ENCODE measurements around the gene UROC1.

UROC1 gene

DNA sequence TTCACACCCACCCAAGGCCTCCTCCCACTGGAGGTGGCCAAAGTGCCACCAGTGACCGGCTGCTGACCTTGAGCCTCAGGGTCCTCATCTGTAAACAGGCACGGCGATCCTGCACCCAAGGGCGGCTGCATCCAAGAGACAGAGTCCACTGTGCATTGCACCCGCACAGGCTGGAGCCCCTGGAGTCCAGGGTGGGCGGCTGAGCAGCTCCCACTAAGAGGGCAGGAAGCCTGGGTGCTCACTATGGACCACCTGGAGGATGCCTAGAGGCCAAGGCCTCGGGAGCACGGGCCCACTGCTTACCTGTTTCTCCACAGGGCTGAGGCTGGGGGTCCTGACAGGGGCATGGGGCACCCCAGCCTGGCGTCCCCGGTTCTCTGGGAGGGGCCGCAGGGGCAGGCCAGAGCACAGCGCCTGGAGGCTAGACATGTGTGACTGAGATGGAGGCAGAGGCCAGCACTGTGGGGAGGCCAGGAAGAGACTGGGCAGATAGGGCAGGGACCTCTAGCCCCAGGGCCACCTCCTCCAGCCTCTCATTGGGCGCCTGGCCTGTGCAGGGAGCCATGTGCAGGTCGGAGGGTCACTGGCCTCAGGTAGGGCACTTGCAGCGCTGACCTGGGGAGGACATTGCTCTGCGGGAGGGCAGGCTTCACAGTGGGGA lies at the start of gene UROC1:
UROC1 (minus strand) TSS at position 483 of the 661 bp plus-strand sequence; CDS start at position 429, 54 bp downstream.
- DNase-seq (ENCODE audit: low read depth in 2 of 2): no peak

DNA sequence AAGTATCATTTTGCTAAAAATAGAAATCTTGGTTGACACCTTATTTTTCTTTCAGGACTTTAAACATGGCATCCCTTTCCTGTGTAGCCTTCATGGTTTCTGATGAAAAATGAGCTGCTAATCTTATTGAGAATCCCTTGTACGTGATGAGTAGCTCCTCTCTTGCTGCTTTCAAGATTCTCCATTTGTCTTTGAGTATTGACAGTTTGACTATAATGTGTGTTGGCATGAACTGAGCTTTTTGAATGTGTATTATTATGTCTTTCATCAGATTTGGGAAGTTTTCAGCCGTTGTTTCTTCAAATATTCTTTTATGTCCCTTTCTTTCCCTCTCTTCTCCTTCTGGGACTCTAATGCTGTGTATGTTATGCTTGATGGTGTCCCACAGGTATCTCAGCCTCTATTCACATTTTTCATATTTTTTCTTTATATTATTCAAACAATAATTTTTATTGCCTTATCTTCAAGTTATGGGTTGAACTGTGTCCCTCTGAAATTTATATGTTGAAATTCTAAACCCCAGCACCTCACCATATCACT lies 45.2 kb upstream of the UROC1 start:
- no peak for DNase-seq (ENCODE audit: low read depth in 2 of 2)

DNA sequence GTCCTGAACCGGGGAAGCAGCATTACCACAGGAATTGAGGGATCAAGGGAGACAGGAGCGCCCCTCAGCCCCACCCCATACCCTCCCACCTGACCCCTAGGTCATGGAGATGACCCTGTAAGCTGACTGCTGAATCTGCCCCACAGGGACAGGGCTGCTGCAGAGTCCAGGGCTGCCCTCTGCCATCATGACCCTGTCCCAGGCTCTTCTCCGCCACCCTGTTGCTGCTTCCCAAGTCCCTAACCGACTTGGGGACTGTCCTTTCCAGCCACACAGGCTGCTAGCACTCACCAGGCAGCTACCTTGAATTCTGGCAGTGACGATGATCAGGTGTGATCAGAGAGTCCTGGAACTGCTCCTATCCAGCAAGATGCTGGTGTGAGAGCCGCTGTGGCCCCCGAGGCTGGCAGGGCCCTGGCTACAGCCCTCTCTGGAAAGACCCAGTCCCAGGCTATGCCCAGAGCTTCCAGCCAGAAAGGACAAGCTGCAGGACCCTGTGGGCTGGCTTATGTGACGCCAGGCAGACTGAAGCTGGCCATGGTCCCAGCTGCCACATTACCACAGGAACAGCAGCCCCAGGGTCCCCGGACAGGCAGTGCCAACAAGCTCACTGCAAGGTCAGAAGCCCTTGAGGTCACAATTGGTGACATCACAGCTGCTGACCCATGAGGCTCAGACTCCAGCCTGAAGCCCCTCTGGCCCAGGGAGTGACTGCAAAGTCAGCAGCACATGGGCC lies 40.9 kb upstream of the UROC1 start, which contains the start of gene C3orf22:
C3orf22 (minus strand) TSS at position 597 of the 736 bp plus-strand sequence. CDS start 5,542 bp downstream, outside the sequence.
- no peak for DNase-seq (ENCODE audit: low read depth in 2 of 2)

DNA sequence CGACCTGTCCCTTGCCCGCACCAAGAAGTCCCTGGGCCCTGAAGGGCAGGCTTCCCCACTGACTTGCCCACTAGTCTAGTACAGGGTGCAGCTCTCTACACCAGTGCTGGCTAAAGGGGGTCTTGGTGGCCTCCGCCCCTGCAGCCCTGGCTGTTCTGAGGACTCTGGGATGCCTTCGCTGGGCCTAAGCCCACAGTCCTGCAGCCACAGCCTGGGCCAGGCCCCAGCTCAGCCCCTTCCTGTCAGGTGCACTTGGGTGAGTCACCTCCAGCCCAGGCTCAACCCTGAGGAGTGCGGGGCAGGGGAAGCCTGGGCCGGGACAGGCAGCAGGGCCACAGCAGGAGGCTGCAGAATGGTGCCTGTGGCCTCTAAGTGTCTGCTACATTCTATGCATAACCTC lies 40.2 kb upstream of the UROC1 start:
- no peak for DNase-seq (ENCODE audit: low read depth in 2 of 2)

DNA sequence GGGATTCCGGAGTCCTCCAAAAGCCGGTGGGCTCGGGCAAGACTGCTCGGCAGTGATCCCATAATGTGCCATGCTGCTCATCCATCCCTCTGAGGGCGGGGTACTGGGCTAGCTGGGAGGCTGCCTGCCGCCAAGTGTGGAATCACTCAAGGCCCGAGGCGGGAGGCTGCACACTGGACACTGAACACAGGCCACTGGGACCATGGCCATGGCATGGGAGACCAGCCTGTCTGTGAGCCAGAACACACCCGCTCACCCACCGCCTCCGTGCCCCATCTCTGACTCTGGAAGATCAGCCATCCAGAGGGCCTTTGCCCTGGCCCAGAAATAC lies 39.8 kb upstream of the UROC1 start:
- no peak for DNase-seq (ENCODE audit: low read depth in 2 of 2)

DNA sequence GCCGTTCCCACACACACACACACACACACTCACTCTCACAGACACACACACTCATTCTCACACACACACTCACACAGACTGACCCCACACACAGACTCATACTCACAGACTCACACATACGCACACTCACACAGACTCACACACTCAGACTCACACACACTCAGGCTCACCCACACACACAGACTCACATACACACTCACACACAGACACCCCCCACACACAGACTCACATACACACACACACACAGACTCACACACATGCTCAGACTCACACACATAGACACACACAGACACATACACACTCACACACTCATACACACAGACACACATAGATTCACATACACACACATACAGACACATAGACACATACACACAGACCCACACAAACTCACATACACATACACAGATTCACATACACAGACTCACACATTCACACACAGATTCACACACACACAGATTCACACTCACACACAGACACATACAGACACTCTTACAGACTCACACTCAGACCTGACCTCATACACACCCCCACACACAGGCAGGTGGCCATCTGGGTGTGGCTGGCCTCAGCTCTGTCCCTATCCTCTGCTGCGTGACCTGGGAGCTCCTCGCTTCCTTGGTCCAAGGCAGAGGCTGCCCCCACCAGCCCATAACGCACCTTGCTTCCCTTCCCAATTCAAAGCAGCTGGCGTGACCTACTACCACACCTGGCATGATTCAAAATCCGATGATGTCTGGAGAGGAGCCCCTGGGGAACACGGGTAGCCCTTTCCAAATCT lies 39.3 kb upstream of the UROC1 start:
- no peak for DNase-seq (ENCODE audit: low read depth in 2 of 2)

DNA sequence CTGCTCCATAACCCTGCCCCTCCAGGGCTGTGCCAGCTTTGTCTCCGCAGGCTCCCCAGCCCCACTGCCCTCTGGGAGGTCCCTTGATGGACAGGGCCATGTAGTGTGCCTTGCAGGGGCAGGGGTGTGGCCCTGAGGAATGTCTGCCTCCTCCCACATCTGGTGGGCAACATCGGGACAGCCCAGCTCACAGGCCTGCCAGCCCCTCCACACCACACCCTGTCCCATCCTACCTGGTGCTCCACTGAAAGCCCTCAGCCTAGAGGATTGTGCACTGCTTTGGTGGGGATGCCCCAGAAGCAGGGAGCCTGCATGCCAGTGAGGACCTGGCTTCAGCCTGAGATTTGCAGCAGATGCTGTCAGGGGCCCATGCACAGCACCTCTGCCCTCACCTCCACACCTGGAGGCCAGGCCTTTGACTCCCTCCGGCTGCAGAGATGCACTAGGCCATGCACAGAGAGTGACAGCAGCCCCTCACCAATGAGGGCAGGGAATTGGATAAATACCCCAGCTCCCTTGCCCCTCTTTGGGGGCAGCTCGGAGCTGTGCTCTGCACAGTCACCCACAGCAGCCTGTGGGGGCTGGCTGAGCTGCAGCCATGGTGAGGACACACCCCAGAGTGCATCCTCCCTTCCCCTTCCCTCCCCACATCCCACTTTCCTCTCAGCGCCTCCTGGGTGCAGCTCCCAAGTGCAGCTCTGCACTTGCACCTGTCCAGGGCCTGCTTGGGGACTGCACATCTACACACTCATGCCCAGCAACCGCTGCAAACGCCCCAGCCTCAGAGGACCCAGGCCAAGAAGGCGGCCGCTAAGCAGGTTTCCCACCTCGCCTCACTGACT lies 38.4 kb upstream of the UROC1 start:
- no peak for DNase-seq (ENCODE audit: low read depth in 2 of 2)

DNA sequence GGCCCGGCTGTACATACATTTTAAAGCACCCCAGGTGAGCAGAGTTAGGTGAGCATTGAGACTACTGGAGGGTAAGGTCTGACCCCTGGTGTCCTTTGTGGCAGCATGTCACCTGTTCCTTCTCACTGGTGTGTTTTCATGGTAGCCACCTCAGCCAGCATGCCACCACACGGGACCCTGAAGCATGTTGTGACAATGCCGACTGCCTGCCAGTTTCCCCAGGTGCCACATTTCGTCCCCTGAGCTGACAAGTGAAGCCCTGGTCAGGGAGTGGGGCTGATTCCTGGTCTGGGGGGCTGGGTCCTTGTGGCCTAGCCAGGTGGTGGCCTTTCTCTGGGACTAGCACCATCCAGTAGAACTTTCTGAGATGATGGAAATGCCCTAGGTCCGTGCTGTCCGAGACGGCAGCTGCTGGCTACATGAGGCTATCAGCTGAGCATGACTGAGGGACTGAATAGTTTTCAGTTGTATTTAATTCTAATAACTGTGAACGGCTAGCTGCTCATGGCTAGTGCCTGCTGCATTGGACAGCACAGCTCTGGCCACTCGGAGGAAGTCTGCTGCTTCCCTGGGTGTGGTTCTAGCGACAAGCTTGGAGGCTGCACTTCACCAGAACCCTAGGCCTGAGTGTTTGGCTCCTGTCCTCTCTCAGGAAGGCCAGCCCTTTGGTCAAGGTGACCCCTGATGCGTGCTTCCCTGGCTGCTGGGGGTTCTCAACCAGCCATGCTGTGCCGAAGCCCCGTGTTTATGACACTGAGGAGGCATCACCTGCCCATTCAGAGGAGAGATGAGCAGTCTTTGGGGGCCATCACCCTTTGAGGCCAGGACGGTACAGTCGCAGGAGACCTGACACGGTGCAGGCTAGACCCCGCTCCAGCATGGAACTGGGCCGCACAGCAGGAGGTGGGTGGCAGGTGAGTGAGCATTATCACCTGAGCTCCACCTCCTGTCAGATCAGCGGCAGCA lies 37.3 kb upstream of the UROC1 start:
- no peak for DNase-seq (ENCODE audit: low read depth in 2 of 2)

DNA sequence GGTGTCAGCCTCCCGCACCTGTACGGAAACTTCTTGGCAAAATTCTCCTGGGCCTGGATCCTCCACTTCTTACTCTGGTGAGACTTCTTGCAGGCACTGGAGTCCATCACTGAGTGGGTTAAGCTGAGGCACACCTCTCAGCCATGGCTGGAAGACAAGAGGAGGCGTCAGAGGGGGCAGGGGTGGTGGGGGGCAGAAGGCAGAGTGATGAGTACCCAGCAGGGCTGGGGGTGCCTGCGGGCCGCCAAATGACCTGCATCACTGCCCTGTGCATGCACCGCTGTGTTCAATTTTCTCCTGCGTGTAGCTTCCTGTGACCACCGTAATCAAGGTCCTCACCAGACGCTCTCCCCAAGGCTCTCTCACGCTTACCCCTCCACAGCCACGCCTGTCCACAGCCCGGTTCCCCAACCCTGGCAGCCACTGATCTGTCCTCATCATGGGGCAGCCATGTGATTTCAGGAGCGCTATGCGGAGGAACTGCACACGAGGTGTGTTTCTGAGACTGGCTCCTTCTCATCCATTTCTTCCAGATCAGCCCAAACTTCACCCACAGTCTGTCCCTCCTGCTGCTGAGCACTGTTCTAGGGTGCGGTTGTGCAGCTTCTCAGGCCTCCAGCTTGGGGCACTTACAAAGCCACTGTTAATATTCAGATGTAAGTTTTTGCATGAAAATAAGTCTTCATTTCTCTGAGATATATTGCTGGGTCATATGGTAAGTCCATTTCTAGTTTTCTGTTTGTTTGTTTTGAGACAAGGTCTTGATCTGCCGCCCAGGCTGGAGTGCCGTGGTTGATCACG lies 35.9 kb upstream of the UROC1 start:
- DNase-seq (ENCODE audit: low read depth in 2 of 2): no peak

DNA sequence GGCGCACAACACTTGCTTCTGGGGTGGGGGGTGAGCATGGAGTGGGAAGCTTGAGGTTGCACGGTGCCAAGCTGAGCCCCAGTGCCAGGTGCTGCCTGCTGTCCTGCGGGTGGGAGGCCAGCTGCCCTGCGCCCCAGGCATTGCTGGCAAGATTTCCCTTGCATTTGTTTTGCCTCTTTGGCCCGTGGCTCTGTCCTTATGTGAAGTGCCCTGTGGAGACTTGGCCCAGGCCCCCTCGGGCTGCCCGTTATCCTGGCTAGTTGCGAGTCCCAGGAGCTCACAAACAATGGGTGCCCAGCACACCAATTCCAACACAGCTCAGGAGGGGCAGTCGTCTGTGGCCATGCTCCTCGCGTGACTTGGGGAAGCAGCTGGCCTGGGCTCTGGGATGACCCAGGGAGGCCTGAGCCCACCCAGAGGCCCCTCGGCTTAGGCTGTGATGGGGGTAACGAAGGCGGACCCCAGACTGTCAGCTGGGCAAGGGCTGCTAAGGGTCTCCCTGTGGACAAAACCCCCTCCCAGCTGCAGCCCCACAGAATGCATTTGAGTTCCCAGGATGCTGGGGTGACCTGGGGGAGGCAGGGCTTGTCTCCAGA lies 35.2 kb upstream of the UROC1 start:
- DNase-seq (ENCODE audit: low read depth in 2 of 2): no peak

DNA sequence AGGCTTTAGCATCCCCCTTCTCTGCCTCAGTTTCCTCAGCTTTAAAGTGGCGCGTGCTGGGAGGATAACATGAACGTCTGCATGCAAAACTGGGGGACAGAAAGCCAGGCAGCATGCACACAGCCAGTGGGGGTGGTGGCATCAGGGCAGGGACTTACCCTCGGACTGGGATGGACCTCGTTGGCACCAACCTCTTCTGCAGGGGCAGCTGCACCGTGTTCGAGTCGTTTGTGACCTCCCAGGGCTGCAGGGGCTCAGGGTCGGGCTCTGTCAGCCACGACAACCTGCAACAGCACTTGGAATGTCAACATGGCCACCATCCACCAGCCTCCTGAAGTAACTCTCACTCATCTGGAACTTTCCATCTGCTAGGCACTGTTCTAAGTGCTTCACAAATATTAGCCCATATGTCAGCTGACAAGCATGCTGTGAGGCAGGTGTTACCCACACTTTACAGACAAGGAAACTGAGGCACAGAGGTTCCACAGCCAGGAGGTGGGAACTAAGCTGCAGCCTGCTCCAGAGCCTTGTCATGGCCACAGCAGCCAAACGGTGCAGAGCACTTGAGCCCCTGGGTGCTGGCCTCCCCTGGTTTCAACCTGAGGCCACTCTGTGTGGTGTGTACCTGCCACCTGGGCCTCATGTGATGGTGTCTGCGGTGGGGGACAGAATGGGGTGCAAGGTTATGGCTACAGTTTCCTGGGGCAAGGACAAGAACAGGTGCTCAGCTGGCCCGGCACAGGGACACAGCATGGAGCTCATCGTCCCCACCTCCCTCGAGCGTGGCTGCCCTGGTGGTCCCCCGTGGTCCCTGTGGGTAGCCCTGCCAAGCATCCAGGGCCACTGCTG lies 34.5 kb upstream of the UROC1 start:
- DNase-seq (ENCODE audit: low read depth in 2 of 2): no peak

DNA sequence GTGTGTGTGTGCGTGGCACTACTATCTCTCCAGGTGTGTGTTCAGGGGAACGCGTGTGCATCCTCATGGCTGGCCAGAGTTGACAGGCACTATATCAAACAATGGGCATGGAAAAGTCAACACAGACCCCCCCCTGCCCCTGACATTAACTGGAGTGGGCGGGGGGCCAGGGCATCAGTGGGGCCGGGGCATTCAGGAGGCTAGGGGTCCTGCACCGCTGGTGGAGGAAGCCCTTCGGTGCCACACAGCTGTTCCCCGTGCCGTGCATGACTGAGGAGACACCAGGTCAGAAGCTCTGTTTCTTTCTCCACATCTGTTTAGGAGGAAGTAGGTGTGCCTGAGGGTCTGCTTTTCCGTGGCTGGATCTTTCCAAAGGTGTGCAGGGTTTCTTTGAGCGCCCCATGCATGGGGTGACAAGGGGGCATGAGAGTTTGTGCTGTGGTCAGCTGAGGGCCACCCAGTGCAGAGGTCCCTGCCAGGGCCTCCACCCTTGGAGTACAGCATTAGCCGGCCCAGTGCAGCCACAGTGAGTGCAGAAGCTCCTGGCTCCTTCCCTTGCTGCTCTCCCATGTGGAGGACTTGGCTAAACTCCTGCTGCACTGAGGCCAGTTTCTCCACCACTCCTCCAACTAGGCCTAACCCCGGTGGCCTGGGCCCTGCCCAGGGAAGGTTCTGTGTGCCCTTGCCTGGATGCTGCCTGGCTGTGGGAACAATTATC lies 33.7 kb upstream of the UROC1 start:
- DNase-seq (ENCODE audit: low read depth in 2 of 2): no peak

DNA sequence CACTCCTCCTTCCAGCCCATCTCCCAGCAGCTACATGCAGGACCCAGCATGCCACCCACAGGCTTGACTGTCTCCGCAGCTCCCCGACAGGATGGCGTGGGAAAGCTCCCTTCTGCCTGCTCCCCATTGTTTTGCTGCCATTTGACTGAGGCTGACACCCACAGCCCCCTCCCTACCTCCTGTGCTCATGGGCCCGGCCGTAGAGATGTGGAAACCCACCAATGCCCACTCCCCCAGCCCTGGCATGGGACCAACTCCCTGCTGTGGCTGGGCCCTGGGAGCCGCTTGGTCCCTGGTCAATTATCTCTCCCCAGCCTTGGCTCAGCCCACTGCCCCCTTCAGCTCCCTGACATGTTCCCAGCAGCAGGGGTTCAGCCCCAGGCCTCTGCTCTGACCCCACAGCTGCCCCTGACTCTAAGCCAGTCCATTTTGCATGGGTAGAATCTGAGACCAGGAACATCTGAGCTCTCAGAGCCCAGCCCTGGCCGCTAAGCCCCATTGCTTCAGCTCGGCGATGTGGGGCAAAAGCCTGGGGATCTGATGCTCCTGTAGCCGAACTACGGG lies 33.0 kb upstream of the UROC1 start:
- no peak for DNase-seq (ENCODE audit: low read depth in 2 of 2)

DNA sequence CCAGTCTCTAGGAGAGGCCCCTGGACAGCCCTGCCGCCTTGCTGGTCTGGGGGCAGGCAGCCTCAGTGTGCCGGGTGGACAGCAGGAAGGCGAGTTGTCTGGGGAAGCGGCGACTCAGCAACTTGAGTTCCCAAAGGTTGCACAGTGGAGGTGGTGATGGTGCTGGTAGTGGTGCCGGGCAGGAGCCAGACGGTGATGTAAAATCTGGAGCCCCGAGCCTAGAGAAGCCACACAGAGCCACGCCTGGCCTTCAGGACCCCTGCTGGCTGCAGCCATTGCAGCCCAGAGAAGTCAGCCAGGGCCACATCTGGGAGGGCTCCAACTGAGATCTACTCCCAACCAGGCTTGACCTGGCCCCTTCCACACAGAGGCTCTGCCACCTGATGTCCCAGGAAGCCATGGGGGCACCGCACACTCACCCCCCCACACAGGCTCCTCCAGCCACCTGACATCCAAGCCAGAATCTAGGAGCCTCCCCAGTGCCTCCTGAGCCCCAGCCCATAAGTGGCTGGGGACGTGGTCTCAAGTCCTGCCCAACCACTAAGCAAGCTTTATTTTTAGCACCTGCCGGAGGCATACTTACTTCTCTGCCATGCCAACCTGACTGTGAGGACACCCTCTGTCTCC lies 32.4 kb upstream of the UROC1 start:
- no peak for DNase-seq (ENCODE audit: low read depth in 2 of 2)

DNA sequence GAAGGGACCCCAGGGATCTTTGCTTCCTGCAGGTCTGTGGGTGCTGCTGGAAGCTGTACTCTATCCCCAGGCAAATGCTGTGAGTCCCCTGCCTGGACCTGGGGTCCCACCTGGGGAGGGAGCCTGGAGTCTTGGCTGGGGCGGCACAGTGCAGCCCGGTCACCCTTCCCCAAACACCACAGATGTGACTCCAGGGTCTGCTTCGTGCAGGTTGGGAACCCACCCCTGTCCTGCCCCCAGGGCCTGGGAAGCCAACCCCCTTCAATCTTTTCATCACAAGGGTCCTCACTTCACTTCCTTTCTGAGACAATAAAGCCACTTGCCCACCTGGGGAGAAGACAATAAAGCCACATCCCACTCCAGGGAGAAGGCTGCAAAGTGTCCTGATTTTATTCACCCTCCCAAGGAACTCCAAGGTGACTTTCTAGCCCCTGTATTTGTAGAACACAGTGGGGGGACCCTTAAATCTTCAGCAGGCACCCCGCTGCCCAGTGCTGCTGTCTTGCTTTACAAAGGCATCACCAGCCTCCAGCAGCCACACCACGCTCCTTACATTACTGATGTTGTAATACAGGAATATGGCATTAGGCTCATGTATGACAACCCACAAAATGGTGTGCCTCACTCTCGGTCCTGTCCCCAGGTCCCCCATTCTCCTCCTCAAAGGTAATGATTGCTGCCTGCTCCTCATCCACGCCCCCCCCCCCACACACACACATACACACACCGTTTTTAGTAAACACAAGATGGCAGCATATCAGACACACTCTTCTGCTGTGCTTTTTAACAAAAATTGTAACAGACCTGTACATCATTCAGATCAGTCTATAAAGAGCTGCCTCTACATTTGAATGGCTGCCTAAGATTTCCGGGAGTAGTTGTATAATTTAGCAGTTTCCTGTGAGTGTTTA lies 31.2 kb upstream of the UROC1 start:
- DNase-seq (ENCODE audit: low read depth in 2 of 2): no peak

DNA sequence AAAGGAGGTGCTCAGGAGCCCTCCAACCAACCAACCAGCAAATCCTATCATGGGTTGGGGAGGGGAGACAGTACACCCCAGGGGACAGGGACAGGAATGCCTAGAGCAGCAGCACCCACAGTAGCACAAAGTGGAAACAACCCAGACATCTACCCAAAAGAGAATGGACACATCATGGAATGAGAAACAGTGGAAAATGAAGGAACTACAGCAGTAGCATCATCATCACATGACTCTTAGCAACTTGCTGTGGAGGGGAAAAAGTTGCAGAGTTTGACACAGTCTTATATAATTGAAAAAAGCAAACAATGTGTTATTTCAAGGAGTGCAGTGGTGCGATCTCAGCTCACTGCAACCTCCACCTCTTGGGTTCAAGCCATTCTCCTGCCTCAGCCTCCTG lies 30.1 kb upstream of the UROC1 start:
- DNase-seq (ENCODE audit: low read depth in 2 of 2): no peak
